Psoas muscle (tissue), 8 donors: ENCODE measurements around the gene NLRP5. TPM values are rescaled to one million over a fixed set of nuclear protein-coding genes. Genes with fewer than 3 reads are reported as not detected.

Experiments used
- ATAC-seq, 4 donors: fragments of 200-7000 bp; cut with Tn5 transposase; one replicate each; pipeline ENCODE4 v1.9.1; 2020; ENCODE audit warnings: moderate library complexity in 3 of 4, mild to moderate bottlenecking in 2 of 4
- DNase-seq, 2 donors: peaks; one replicate each; pipeline ENCODE4 v3.0.0-alpha.2; 2020
- H3K27ac ChIP-seq: fragments of 200-600 bp; one replicate; pipeline ENCODE4 v1.8.0; 2022
- H3K27me3 ChIP-seq, 3 donors: fragments of 200-600 bp in 1 of 3; one replicate each; pipeline versions ENCODE4 v1.6.1 to v1.8.0; 2013 to 2022; ENCODE audit warnings: low read length in 2 of 3, mild to moderate bottlenecking in 2 of 3, moderate library complexity in 1 of 3; ENCODE audit not compliant: insufficient read depth in 3 of 3
- H3K36me3 ChIP-seq, 2 donors: fragments of 200-600 bp in 1 of 2; one replicate each; pipeline versions ENCODE4 v1.6.1 to v1.8.0; 2013 to 2022; ENCODE audit warnings: low read depth in 1 of 2, mild to moderate bottlenecking in 1 of 2, moderate library complexity in 1 of 2; ENCODE audit not compliant: insufficient read depth in 1 of 2
- H3K4me1 ChIP-seq: fragments of 200-600 bp; one replicate; pipeline ENCODE4 v1.8.0; 2022
- H3K4me3 ChIP-seq: fragments of 200-600 bp; one replicate; pipeline ENCODE4 v1.8.0; 2022; ENCODE audit warnings: mild to moderate bottlenecking
- H3K9me3 ChIP-seq: fragments of 200-600 bp; one replicate; pipeline ENCODE4 v1.8.0; 2022
- CTCF ChIP-seq: fragments of 200-600 bp; IDR thresholded peaks from one replicate; pipeline ENCODE4 v1.8.0; 2022; ENCODE audit warnings: antibody characterized with exemption
- WGBS, 3 donors: extraction: QIAGEN DNeasy Blood & Tissue Kit; methylation state at CpG; one replicate each; pipeline versions ENCODE4 v1.1.6 to v1.1.7; 2013; 5-methylcytosine and 5-hydroxymethylcytosine counted together
- intact Hi-C, 2 donors: fragments of 100-400 bp; cut with DNase I; formaldehyde crosslinking; loops; one replicate each; pipeline versions ENCODE4 v1.11.0 to v1.14.2; 2022
- polyA plus RNA-seq, 3 donors: library from polyadenylated mRNA; stranded (reverse); fragments of 200-250 nt; gene quantifications; one replicate each; pipeline ENCODE4 v1.2.3, GENCODE V29; 2013
- total RNA-seq, 4 donors: library from RNA; stranded (reverse); fragmentation: NEBNext Ultra II Directional in 2 of 4; extraction: Animal tissue kit (Norgen Biotek cat#: 25700) in 2 of 4; gene quantifications; one replicate each; pipeline versions ENCODE4 v1.2.1 to v1.2.4, GENCODE V29; 2021 to 2023
- donor health status: healthy with polysubstance abuse.
- donor health status: DM: no; HTN: no; CAD: no; lungs with moderate emphysema.
- donor health status: Bipolar disorder and iron deficiency.
- donor health status: healthy.
- donor health status: DM: yes; HTN: yes; CAD: no.
- donor health status: DM: no; HTN: no; CAD: no.
- donor health status: DM: no; HTN: no; CAD: no.
- donor health status: DM: yes; HTN: yes; CAD: no.

NLRP5 gene
- total and polyA plus RNA-seq, 7 donors: not detected

GRCh38 chr19:56079609-56080008 lies 93.0 kb downstream of the NLRP5 start:
- no peak overlapping the region for H3K4me3 ChIP-seq
- no peaks in the 10 kb centered on the region for H3K36me3 ChIP-seq
- H3K4me1 ChIP-seq: peaks cover 7% of the 10 kb centered on the region
- ATAC-seq (no peak), DNase-seq (no peak)
- H3K27ac ChIP-seq: no peak overlapping the region
- no peaks in the 10 kb centered on the region for H3K9me3 ChIP-seq
- TF ChIP-seq CTCF: no peak
- 42 to 59% (median 43%) methylated on average over 6 to 7 of the region's 7 CpGs for WGBS, 3 donors
- intact Hi-C loops: loop anchor here (5.0 kb wide), 2 partner anchors 173 to 273 kb away; no protein-coding TSS in a partner anchor
- H3K27me3 ChIP-seq: no peaks in the 10 kb centered on the region

GRCh38 chr19:56080669-56081401 lies 94.3 kb downstream of the NLRP5 start:
- ATAC-seq: peak; percentile 59 to 75 (median 64)
- Histone ChIP-seq H3K36me3 (no peaks in the 10 kb centered on the region), H3K9me3 (no peaks in the 10 kb centered on the region), H3K27ac (no peak overlapping the region), H3K27me3 (no peaks in the 10 kb centered on the region), H3K4me1 (peaks cover 7% of the 10 kb centered on the region), H3K4me3 (peak overlapping the region; percentile 56)
- WGBS, 3 donors: 5 to 6% (median 5%) methylated on average over 34 to 36 of the region's 36 CpGs
- intact Hi-C loops: no loop called here
- peak; percentile 39 for TF ChIP-seq CTCF
- DNase-seq: peak; percentile 82

DNA sequence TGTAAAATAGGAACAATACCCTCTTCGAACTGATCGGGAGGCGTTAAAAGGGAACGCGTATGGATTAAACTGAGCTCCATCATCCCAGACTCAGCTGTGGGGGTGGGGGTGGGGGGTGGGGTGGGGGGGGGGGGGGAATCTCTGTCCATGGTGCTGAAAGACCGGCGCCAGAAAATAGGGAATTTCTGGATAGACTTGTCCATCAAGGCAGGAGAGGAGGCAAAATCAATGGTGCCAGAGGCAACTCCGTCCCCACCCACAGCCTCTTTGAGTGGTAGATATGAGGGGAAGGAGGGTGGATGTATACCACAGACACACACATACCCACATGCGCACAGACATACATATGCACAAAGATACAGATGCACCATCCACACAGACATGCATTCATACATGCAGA lies 97.1 kb downstream of the NLRP5 start:
- Histone ChIP-seq H3K27me3 (no peaks in the 10 kb centered on the region), H3K4me3 (no peak overlapping the region), H3K36me3 (peaks cover 0 to 4% of the 10 kb centered on the region in 2 donors), H3K27ac (no peak overlapping the region), H3K9me3 (no peaks in the 10 kb centered on the region), H3K4me1 (peaks cover 7% of the 10 kb centered on the region)
- WGBS, 3 donors: 52 to 67% (median 64%) methylated on average over 9 of the region's 9 CpGs
- no peak for ATAC-seq
- intact Hi-C loops: no loop called here
- no peak for TF ChIP-seq CTCF
- DNase-seq: no peak

GRCh38 chr19:56084835-56085536 lies 98.4 kb downstream of the NLRP5 start:
- intact Hi-C loops: no loop called here

More at GRCh38 chr19:56084835-56085536, 98.4 kb downstream of the NLRP5 start:
- Histone ChIP-seq H3K36me3 (peaks cover 0 to 6% of the 10 kb centered on the region in 2 donors), H3K27me3 (no peaks in the 10 kb centered on the region), H3K4me1 (peaks cover 7% of the 10 kb centered on the region), H3K4me3 (no peak overlapping the region), H3K27ac (no peak overlapping the region), H3K9me3 (no peaks in the 10 kb centered on the region)
- no peak for TF ChIP-seq CTCF
- 71 to 78% (median 76%) methylated on average over 18 of the region's 18 CpGs for WGBS, 3 donors
- DNase-seq (no peak), ATAC-seq (no peak)
